LNCAP (cell line): ENCODE data around the gene WNT1.

Experiments
- TF ChIP-seq, protein P1 (sequence below): fragments of 450-650 bp; IDR thresholded peaks from 2 replicates; pipeline ENCODE4 v1.5.1; 2017; ENCODE audit warnings: mild to moderate bottlenecking

The WNT1 gene

DNA sequence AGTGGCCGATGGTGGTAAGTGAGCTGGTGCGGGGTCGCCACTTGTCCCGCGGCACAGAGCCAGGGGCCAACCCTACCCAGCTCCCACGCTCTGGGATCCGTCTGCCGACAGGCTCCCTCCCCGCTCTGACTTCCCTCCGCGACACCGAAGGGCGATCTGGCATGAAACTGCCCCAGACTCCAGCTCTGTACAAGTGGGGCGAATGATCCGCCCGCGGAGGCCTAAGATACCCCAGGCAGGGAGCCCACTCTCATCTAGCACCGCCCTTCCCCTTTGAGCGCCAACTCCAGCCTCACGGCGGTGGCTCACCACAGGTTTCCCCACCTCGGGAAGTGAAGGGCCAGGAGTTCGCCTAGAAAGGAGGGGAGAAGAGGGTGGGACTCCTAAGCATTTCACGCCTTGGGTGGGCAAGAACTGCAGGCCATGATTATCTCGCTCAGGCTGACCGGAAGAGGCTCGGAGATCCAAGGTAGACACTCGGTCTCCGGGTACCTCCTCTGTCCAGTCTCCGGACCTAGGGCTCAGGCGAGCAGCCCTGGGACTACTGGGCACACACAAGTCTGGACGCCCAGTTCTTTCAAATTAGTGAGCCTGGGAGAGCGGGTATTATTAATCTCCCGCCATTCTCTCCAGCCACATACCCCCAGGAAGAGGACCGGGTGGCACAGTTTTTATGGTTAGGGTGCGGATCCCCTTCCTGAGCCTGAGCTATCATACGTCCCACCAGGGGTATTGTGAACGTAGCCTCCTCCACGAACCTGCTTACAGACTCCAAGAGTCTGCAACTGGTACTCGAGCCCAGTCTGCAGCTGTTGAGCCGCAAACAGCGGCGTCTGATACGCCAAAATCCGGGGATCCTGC is 849 bp downstream of the WNT1 start:
- TF ChIP-seq, protein P1, sequence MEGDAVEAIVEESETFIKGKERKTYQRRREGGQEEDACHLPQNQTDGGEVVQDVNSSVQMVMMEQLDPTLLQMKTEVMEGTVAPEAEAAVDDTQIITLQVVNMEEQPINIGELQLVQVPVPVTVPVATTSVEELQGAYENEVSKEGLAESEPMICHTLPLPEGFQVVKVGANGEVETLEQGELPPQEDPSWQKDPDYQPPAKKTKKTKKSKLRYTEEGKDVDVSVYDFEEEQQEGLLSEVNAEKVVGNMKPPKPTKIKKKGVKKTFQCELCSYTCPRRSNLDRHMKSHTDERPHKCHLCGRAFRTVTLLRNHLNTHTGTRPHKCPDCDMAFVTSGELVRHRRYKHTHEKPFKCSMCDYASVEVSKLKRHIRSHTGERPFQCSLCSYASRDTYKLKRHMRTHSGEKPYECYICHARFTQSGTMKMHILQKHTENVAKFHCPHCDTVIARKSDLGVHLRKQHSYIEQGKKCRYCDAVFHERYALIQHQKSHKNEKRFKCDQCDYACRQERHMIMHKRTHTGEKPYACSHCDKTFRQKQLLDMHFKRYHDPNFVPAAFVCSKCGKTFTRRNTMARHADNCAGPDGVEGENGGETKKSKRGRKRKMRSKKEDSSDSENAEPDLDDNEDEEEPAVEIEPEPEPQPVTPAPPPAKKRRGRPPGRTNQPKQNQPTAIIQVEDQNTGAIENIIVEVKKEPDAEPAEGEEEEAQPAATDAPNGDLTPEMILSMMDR: no peak

DNA sequence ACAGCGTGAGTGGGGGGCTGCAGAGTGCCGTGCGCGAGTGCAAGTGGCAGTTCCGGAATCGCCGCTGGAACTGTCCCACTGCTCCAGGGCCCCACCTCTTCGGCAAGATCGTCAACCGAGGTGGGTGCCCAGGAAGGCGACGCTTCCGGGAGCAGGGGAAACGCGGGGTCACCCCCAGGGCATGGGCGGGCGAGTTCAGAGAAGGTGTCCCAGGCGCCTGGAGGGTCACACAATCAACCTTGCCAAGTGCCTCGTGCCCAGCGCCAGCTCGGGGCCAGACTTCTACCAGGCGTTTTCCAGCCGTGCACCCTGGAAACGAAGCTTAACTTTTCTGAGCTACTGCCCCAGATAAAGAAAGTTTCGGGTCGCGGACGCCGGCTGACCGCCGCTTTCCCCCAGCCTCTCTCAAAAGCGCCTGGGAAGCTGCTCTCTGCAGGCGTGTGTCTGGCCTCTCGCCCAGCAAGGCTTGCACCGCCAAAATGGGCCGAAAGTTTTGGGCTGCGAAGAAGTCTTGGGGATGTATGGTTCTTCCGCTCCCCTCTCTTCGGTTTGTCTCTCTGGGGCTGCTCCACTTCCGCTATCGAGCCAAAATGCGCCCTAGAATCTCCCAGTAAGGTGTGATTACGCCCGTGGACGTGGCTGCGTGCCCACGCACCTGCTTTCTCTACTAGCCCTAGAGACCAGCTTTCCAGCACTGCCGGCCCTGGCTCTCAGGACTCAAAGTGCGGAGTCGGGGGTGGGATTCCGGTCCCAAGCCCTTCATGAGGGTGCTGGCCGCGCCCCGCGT is 1.7 kb downstream of the WNT1 start:
- TF ChIP-seq, protein P1: no peak

DNA sequence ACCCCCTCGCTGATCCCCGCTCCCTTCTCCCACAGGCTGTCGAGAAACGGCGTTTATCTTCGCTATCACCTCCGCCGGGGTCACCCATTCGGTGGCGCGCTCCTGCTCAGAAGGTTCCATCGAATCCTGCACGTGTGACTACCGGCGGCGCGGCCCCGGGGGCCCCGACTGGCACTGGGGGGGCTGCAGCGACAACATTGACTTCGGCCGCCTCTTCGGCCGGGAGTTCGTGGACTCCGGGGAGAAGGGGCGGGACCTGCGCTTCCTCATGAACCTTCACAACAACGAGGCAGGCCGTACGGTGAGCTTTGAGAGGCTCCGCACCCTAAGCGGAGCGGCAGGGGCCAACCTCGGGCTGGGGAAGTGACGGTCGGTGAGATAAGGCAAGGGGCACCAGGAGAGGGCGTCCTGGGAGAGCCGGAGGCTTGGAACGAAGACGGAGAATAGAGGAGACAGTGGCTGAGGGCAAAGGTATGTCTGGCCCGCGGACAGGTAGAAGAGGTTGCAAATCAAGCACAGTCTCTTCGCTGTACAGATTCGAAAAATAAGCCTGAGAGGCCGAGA is 2.3 kb downstream of the WNT1 start:
- TF ChIP-seq, protein P1: no peak

DNA sequence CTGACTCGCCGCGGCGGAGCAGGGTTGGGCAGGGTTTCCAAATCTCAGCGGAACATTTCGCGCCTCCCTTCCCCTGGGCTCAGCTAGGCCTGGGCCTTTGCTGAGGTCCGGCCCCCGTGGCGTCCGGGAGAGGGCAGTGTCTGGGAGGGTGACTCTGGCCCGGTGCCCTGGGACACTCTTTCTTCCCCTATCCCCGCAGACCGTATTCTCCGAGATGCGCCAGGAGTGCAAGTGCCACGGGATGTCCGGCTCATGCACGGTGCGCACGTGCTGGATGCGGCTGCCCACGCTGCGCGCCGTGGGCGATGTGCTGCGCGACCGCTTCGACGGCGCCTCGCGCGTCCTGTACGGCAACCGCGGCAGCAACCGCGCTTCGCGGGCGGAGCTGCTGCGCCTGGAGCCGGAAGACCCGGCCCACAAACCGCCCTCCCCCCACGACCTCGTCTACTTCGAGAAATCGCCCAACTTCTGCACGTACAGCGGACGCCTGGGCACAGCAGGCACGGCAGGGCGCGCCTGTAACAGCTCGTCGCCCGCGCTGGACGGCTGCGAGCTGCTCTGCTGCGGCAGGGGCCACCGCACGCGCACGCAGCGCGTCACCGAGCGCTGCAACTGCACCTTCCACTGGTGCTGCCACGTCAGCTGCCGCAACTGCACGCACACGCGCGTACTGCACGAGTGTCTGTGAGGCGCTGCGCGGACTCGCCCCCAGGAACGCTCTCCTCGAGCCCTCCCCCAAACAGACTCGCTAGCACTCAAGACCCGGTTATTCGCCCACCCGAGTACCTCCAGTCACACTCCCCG is 3.0 kb downstream of the WNT1 start:
- TF ChIP-seq, protein P1: no peak

DNA sequence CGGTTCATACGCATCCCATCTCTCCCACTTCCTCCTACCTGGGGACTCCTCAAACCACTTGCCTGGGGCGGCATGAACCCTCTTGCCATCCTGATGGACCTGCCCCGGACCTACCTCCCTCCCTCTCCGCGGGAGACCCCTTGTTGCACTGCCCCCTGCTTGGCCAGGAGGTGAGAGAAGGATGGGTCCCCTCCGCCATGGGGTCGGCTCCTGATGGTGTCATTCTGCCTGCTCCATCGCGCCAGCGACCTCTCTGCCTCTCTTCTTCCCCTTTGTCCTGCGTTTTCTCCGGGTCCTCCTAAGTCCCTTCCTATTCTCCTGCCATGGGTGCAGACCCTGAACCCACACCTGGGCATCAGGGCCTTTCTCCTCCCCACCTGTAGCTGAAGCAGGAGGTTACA is 3.6 kb downstream of the WNT1 start:
- TF ChIP-seq, protein P1: no peak

DNA sequence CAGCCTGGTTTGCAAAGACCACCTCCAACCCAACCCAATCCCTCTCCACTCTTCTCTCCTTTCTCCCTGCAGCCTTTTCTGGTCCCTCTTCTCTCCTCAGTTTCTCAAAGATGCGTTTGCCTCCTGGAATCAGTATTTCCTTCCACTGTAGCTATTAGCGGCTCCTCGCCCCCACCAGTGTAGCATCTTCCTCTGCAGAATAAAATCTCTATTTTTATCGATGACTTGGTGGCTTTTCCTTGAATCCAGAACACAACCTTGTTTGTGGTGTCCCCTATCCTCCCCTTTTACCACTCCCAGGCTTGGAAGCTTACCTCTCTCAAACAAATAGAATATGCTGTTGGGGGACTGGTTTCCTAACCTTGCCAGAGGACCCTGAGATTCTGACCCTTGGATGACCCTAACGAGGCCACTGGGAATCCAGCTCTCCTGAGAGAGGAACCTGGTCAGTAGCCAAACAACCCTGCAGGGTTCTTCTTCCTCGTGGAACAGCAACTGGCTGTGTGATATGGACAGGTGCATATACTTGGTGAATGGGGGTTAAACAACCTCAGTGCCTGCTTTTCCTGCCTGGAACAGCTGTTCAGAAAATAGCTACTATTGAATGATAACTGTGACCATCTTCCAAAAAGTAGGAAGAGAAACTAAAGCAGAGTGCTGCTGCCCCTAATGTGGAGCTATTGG is 4.4 kb downstream of the WNT1 start:
- TF ChIP-seq, protein P1: no peak
